Thyroid gland (tissue), 4 donors: Measurements from ENCODE around the gene SLC6A6. TPM values are rescaled to one million over a fixed set of nuclear protein-coding genes. Genes with fewer than 3 reads are reported as not detected.
"Not testable (repeated sequence)": the region's sequence is repeated elsewhere in the genome, so short reads cannot be mapped to it uniquely, and the experiment has no call there.

Experiments used
- DNase-seq, 2 donors: peaks; one replicate each; pipeline ENCODE4 v3.0.0-alpha.2; 2019
- H3K27ac ChIP-seq, 3 donors: fragments of 200-600 bp; sonication (generic); 1 replicate in 2 of 3; 2 replicates in 1 of 3; pipeline ENCODE4 v1.5.1; 2016 to 2019; ENCODE audit warnings: mild to moderate bottlenecking in 1 of 3, moderate library complexity in 1 of 3
- H3K27me3 ChIP-seq: fragments of 200-600 bp; sonication (generic); one replicate; pipeline ENCODE4 v1.5.1; 2019
- H3K36me3 ChIP-seq, 2 donors: fragments of 200-600 bp; sonication (generic); one replicate each; pipeline ENCODE4 v1.5.1; 2016 to 2019
- H3K4me1 ChIP-seq, 2 donors: fragments of 200-600 bp; sonication (generic); one replicate each; pipeline ENCODE4 v1.5.1; 2017 to 2019
- H3K4me3 ChIP-seq, 3 donors: fragments of 200-600 bp; sonication (generic); replicated peaks in 1 of 3; 1 replicate in 2 of 3; 2 replicates in 1 of 3; pipeline ENCODE4 v1.5.1; 2016; ENCODE audit warnings: mild to moderate bottlenecking in 1 of 3
- H3K9me3 ChIP-seq: fragments of 200-600 bp; sonication (generic); one replicate; pipeline ENCODE4 v1.5.1; 2017
- POLR2A ChIP-seq, 2 donors: fragments of 450-650 bp; IDR thresholded peaks; one replicate each; pipeline ENCODE4 v1.6.1; 2017; ENCODE audit warnings: antibody characterized with exemption in 2 of 2, mild to moderate bottlenecking in 2 of 2, moderate library complexity in 1 of 2
- WGBS, 2 donors: methylation state at CpG; one replicate each; pipeline ENCODE4 v1.1.5; 2017; 5-methylcytosine and 5-hydroxymethylcytosine counted together
- intact Hi-C: fragments of 100-400 bp; cut with DNase I; formaldehyde crosslinking; loops from one replicate; pipeline ENCODE4 v1.15.1; 2023
- total RNA-seq, 4 donors: library from RNA; depleted of rRNA; stranded (reverse); fragments of >200 nt; gene quantifications; one replicate each; pipeline ENCODE4 v1.2.3, GENCODE V29; 2016
- TF ChIP-seq, protein P1 (sequence below), 6 experiments: fragments of 200-600 bp in 3 of 6; fragments of 450-650 bp in 3 of 6; sonication (generic) in 3 of 6; IDR thresholded peaks; one replicate each; pipeline ENCODE4 v1.5.1; 2016 to 2019; ENCODE audit warnings: antibody characterized with exemption in 6 of 6, mild to moderate bottlenecking in 2 of 6, inconsistent platforms in 1 of 6, moderate library complexity in 1 of 6

SLC6A6 gene
- total RNA-seq, 4 donors from 2014 or later: 42.7 to 98.0 (median 72.5) TPM

DNA sequence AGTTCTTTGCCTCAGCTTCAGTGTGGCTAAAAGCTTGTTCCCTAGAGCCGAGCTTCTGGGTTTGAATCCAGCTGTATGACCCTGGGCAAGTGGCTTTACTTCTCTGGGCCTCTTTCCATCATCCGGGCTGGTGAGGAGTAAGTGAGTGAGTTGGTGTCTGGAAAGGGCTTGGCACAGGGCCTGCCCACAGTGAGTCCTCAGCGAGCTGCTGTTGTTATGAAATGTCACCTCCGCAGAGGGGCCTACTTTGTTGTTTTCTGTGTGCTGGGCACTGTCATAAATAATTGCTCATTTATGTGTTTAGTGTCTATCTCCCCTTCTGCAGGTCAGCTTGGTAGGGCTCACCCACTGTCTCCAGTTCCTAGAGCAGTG lies 31.7 kb downstream of the SLC6A6 start:
- WGBS, 2 donors: 30 to 53% methylated on average over 4 of the region's 4 CpGs
- Histone ChIP-seq H3K27ac (peak overlapping the region; percentile 88 to 96 (median 94)), H3K36me3 (no peaks in the 10 kb centered on the region), H3K4me3 (no peak overlapping the region), H3K4me1 (peaks cover 54 to 73% of the 10 kb centered on the region in 2 donors), H3K9me3 (no peaks in the 10 kb centered on the region), H3K27me3 (no peaks in the 10 kb centered on the region)
- intact Hi-C loops: no loop called here
- TF ChIP-seq POLR2A (IDR thresholded peaks at IDR 0.05): no peak
- TF ChIP-seq, protein P1, sequence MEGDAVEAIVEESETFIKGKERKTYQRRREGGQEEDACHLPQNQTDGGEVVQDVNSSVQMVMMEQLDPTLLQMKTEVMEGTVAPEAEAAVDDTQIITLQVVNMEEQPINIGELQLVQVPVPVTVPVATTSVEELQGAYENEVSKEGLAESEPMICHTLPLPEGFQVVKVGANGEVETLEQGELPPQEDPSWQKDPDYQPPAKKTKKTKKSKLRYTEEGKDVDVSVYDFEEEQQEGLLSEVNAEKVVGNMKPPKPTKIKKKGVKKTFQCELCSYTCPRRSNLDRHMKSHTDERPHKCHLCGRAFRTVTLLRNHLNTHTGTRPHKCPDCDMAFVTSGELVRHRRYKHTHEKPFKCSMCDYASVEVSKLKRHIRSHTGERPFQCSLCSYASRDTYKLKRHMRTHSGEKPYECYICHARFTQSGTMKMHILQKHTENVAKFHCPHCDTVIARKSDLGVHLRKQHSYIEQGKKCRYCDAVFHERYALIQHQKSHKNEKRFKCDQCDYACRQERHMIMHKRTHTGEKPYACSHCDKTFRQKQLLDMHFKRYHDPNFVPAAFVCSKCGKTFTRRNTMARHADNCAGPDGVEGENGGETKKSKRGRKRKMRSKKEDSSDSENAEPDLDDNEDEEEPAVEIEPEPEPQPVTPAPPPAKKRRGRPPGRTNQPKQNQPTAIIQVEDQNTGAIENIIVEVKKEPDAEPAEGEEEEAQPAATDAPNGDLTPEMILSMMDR (IDR thresholded peaks at IDR 0.05): no peak
- peak; percentile 64 to 67 for DNase-seq

DNA sequence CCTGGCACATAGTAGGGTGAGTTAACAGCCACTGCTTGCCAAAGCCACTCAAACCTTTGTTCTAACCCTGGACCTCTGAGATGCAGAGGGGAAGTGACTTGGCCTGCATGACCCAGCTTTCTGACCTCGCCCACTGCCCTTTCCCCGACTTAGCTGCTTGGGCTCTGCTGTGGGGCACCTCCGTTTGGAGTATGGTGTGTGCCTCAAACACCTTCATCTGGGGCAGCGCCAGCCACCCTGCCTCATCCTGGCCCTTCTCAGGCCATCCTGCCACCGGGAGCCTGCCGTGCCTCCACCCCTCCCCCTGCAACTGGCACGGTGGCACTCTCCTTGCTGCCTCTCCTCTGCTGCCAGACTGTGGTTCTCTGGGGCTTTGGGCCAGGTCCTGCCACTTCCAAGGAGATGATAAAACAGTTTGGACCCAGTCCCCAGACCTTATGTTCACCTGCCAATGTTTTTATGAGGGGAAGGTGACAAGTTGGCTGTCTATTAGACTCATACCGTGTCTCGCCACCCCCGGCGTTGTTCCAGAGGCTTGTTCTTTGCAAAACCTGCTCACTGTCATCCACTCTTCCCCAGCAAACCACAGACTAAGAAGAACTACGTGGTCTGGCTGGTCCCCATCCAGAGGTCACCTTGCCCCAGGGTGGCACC lies 32.2 kb downstream of the SLC6A6 start:
- H3K9me3 ChIP-seq: no peaks in the 10 kb centered on the region
- TF ChIP-seq POLR2A (IDR thresholded peaks at IDR 0.05): no peak
- TF ChIP-seq, protein P1 (IDR thresholded peaks at IDR 0.05): peak in 1 of 6 experiments; percentile 9
- H3K36me3 ChIP-seq: no peaks in the 10 kb centered on the region
- H3K4me3 ChIP-seq: no peak overlapping the region
- WGBS, 2 donors: 32 to 47% methylated on average over 11 to 12 of the region's 12 CpGs
- peaks cover 59 to 78% of the 10 kb centered on the region in 2 donors for H3K4me1 ChIP-seq
- no peaks in the 10 kb centered on the region for H3K27me3 ChIP-seq
- intact Hi-C loops: no loop called here
- H3K27ac ChIP-seq: peak overlapping the region; percentile 88 to 96 (median 94)
- DNase-seq: peak; percentile 89 to 93

DNA sequence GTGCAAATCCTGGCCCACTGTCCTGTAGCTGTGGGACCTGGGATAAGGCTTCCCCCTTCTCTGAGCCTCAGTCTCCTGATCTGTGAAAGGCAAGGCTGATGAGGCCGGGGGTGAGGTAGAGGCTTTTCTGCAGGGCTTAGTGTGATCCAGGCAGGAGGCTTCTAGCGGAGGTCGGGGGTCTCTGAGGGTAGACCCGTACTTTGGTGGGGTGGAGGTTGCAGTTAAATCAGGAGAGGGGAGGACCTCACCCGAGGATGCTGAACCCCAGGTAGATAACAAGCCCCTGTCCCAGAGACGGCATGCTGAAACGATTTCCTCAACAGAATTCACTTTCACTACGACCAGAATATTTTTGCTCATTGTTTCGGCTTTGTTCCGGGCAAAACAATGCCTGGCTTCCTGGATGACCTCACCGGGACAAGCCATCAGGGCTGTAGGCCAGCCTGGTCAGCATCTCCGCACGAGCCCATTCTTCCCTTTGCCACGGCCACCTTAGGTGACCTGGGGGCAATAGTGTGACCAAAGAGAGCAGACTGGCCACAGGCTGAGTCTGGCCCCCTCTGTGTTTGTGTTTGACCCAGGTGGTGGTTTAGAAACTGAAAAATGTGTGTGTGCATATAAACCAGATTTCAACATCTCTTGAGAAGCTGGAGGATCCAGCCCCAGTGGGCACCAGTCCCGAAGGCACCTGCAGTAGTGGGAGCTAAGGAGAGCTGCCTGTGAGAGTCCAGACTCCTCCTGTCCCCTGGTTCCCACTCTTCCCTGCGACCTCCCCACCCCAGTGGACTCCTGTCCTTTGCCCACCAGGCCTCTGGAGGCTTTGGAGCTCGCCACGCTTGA lies 33.0 kb downstream of the SLC6A6 start:
- DNase-seq: peak; percentile 55 to 63
- no peaks in the 10 kb centered on the region for H3K36me3 ChIP-seq
- H3K4me3 ChIP-seq: no peak overlapping the region
- WGBS, 2 donors: 67 to 72% methylated on average over 16 to 18 of the region's 18 CpGs
- no peaks in the 10 kb centered on the region for H3K27me3 ChIP-seq
- H3K9me3 ChIP-seq: no peaks in the 10 kb centered on the region
- H3K27ac ChIP-seq: peak overlapping the region; percentile 88 to 96 (median 94)
- intact Hi-C loops: no loop called here
- H3K4me1 ChIP-seq: peaks cover 67 to 86% of the 10 kb centered on the region in 2 donors
- no peak for TF ChIP-seq POLR2A (IDR thresholded peaks at IDR 0.05)

DNA sequence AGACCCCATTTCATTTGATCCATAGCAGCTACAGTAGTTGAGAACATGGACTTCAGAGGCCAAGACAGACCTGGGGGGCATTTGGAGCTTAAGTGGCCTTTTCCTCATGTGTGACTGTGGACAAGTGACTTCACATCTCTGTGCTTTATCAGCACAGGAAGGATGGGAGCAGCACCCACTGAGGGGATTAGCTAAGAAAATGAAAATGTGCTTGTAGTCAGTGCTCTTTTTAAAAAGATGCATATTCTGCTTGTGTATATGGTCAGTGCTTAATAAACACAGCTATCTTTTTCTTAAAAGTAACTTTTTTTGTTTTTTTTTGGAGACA lies 34.5 kb downstream of the SLC6A6 start:
- H3K36me3 ChIP-seq: no peaks in the 10 kb centered on the region
- no peak overlapping the region for H3K27ac ChIP-seq
- no peak overlapping the region for H3K4me3 ChIP-seq
- H3K4me1 ChIP-seq: peaks cover 67 to 86% of the 10 kb centered on the region in 2 donors
- no peaks in the 10 kb centered on the region for H3K27me3 ChIP-seq
- DNase-seq: no peak
- TF ChIP-seq, protein P1 (IDR thresholded peaks at IDR 0.05): no peak
- no peak for TF ChIP-seq POLR2A (IDR thresholded peaks at IDR 0.05)
- intact Hi-C loops: no loop called here
- H3K9me3 ChIP-seq: no peaks in the 10 kb centered on the region

DNA sequence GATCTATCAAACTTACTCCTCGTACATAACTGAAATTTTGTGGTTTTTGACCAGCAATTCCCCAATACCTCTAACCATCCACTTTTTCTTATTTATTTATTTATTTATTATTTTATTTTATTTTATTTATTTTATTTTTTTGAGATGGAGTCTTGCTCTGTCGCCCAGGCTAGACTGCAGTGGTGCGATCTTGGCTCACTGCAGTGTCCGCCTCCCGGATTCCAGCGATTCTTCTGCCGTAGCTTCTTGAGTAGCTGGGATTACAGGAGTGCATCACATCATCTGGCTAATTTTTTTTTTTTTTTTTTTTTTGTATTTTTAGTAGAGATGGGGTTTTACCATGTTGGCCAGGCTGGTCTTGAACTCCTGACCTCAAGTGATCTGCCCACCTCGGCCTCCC lies 35.3 kb downstream of the SLC6A6 start:
- H3K4me1 ChIP-seq: peaks cover 59 to 78% of the 10 kb centered on the region in 2 donors
- DNase-seq, H3K9me3 ChIP-seq, H3K36me3 ChIP-seq, H3K27ac ChIP-seq, H3K4me3 ChIP-seq, intact Hi-C loops, H3K27me3 ChIP-seq: not testable (repeated sequence)
- WGBS, 2 donors: 94 to 95% methylated on average over 8 of the region's 8 CpGs

DNA sequence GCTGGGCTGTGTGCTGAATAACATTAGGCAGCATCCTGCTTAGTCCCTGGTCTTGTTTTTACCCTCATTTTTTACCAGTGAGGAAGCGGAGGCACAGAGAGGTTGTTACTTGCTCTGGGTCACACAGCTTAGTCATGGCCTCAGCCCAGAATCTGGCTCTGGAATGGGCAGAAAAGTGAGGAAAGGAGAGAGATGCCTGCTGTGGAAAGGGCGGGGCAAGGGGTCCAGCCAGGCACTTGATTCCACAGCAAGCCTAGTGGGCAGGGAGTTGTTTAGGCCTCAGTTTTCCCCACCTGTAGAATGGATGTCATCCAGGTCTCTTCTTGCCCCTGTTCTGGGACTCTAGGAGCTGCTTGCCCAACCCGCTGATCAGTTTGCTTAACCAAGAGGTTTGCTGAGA lies 35.9 kb downstream of the SLC6A6 start:
- Histone ChIP-seq H3K27ac (no peak overlapping the region), H3K9me3 (no peaks in the 10 kb centered on the region), H3K4me3 (no peak overlapping the region), H3K36me3 (no peaks in the 10 kb centered on the region), H3K4me1 (peaks cover 53 to 73% of the 10 kb centered on the region in 2 donors), H3K27me3 (no peaks in the 10 kb centered on the region)
- TF ChIP-seq POLR2A (IDR thresholded peaks at IDR 0.05): no peak
- TF ChIP-seq, protein P1 (IDR thresholded peaks at IDR 0.05): no peak
- intact Hi-C loops: no loop called here
- no peak for DNase-seq
- 88 to 89% methylated on average over 3 of the region's 3 CpGs for WGBS, 2 donors
